HepG2 (cell line): ENCODE data around the gene C11orf71. TPM values are rescaled to one million over a fixed set of nuclear protein-coding genes. Genes with fewer than 3 reads are reported as not detected.

ENCODE experiments used
- ARID4A ChIP-seq: sonication (generic); formaldehyde crosslinking; IDR thresholded peaks from 2 replicates; pipeline ENCODE4 v1.5.0; 2020; ENCODE audit warnings: mild to moderate bottlenecking, missing genetic modification reagents, borderline replicate concordance
- CEBPB ChIP-seq: IDR thresholded peaks from 2 replicates; pipeline ENCODE4 v1.6.1; 2011; ENCODE audit warnings: low read depth, low read length, improper control_type of control experiment, borderline replicate concordance
- FOXA1 ChIP-seq, 2 experiments: fragments of 450-650 bp in 1 of 2; sonication (generic) in 1 of 2; formaldehyde crosslinking in 1 of 2; IDR thresholded peaks; 2 replicates each; pipeline versions ENCODE4 v1.4.0 to v1.6.1; 2016 to 2020; ENCODE audit warnings: missing genetic modification reagents in 1 of 2
- HIVEP1 ChIP-seq: sonication (generic); formaldehyde crosslinking; IDR thresholded peaks from 2 replicates; pipeline ENCODE4 v1.4.0; 2020; ENCODE audit warnings: mild to moderate bottlenecking, missing genetic modification reagents
- IRF2 ChIP-seq: IDR thresholded peaks from 2 replicates; pipeline ENCODE4 v1.6.1; 2018; ENCODE audit warnings: missing genetic modification reagents, missing compliant biosample characterization
- JDP2 ChIP-seq: sonication (generic); formaldehyde crosslinking; IDR thresholded peaks from 2 replicates; pipeline ENCODE4 v1.8.1; 2022; ENCODE audit warnings: missing genetic modification reagents, borderline replicate concordance
- NFRKB ChIP-seq: fragments of 450-650 bp; IDR thresholded peaks from 2 replicates; pipeline ENCODE4 v1.6.1; 2017
- PCBP2 ChIP-seq: fragments of 200-400 bp; formaldehyde crosslinking; optimal IDR thresholded peaks from 2 replicates; pipeline ENCODE3; 2018; ENCODE audit warnings: low read length, low read depth; ENCODE audit not compliant: poor library complexity, severe bottlenecking
- PHF20 ChIP-seq: sonication (generic); formaldehyde crosslinking; IDR thresholded peaks from 2 replicates; pipeline ENCODE4 v1.5.0; 2020; ENCODE audit warnings: mild to moderate bottlenecking, missing genetic modification reagents
- RFX5 ChIP-seq: IDR thresholded peaks from 2 replicates; pipeline ENCODE4 v1.6.1; 2011; ENCODE audit warnings: low read depth, low read length, improper control_type of control experiment
- SALL2 ChIP-seq: sonication (generic); formaldehyde crosslinking; IDR thresholded peaks from 2 replicates; pipeline ENCODE4 v1.8.1; 2023; ENCODE audit warnings: mild to moderate bottlenecking, missing genetic modification reagents, inconsistent platforms
- TAF15 ChIP-seq: fragments of 200-400 bp; formaldehyde crosslinking; IDR thresholded peaks from one replicate; pipeline ENCODE4 v1.6.1; 2018; ENCODE audit warnings: mild to moderate bottlenecking, low read depth, low read length; ENCODE audit not compliant: poor library complexity, severe bottlenecking
- TBP ChIP-seq: sonication (generic); formaldehyde crosslinking; IDR thresholded peaks from 2 replicates; pipeline ENCODE4 v1.5.0; 2020; ENCODE audit warnings: missing genetic modification reagents
- TBX2 ChIP-seq: sonication (generic); formaldehyde crosslinking; IDR thresholded peaks from 2 replicates; pipeline ENCODE4 v1.5.0; 2020; ENCODE audit warnings: missing genetic modification reagents, mild to moderate bottlenecking, borderline replicate concordance
- WIZ ChIP-seq: sonication (generic); formaldehyde crosslinking; IDR thresholded peaks from 2 replicates; pipeline ENCODE4 v1.5.1; 2020; ENCODE audit warnings: mild to moderate bottlenecking, missing genetic modification reagents
- ZBTB8A ChIP-seq: sonication (generic); formaldehyde crosslinking; IDR thresholded peaks from 2 replicates; pipeline ENCODE4 v1.4.0; 2020; ENCODE audit warnings: mild to moderate bottlenecking, low read depth, missing genetic modification reagents, borderline replicate concordance
- ZNF281 ChIP-seq: sonication (generic); formaldehyde crosslinking; IDR thresholded peaks from 2 replicates; pipeline ENCODE4 v1.4.0; 2020; ENCODE audit warnings: missing genetic modification reagents, borderline replicate concordance
- ZNF446 ChIP-seq: sonication (generic); formaldehyde crosslinking; IDR thresholded peaks from 2 replicates; pipeline ENCODE4 v1.5.0; 2020; ENCODE audit warnings: mild to moderate bottlenecking, missing genetic modification reagents
- ZNF749 ChIP-seq: sonication (generic); formaldehyde crosslinking; IDR thresholded peaks from 2 replicates; pipeline ENCODE4 v1.8.0; 2022; ENCODE audit warnings: mild to moderate bottlenecking, missing genetic modification reagents, moderate library complexity, borderline replicate concordance
- ZNF770 ChIP-seq: sonication (generic); formaldehyde crosslinking; IDR thresholded peaks from 2 replicates; pipeline ENCODE4 v1.5.0; 2020; ENCODE audit warnings: mild to moderate bottlenecking, missing genetic modification reagents
- ZNF792 ChIP-seq: IDR thresholded peaks from 2 replicates; pipeline ENCODE4 v1.6.1; 2016
- polyA plus RNA-seq, 8 experiments: library from polyadenylated mRNA; depleted of rRNA in 3 of 8; stranded (reverse) in 7 of 8; unstranded in 1 of 8; fragments of >200 nt; fragmentation: Illumina TruSeq in 4 of 8; extraction: Trizol in 4 of 8; gene quantifications; 2 replicates each; pipeline versions ENCODE4 v1.2.1 to v1.2.3, GENCODE V29; 2011 to 2016; ENCODE audit warnings: low read depth in 4 of 8, missing spikeins in 1 of 8, mixed read lengths in 1 of 8; ENCODE audit not compliant: insufficient read depth in 1 of 8
- total RNA-seq, 5 experiments: library from RNA; depleted of rRNA; stranded (reverse); fragments of >200 nt; fragmentation: Illumina TruSeq; extraction: Trizol; gene quantifications; 2 replicates each; pipeline ENCODE4 v1.2.3, GENCODE V29; 2016; ENCODE audit warnings: low read depth in 1 of 5

C11orf71 gene
- total and polyA plus RNA-seq, 2 of the 13 experiments (the other 11 are each of a cell fraction or from before 2014, with no cell fraction given) = 7.1 to 7.8 TPM

DNA sequence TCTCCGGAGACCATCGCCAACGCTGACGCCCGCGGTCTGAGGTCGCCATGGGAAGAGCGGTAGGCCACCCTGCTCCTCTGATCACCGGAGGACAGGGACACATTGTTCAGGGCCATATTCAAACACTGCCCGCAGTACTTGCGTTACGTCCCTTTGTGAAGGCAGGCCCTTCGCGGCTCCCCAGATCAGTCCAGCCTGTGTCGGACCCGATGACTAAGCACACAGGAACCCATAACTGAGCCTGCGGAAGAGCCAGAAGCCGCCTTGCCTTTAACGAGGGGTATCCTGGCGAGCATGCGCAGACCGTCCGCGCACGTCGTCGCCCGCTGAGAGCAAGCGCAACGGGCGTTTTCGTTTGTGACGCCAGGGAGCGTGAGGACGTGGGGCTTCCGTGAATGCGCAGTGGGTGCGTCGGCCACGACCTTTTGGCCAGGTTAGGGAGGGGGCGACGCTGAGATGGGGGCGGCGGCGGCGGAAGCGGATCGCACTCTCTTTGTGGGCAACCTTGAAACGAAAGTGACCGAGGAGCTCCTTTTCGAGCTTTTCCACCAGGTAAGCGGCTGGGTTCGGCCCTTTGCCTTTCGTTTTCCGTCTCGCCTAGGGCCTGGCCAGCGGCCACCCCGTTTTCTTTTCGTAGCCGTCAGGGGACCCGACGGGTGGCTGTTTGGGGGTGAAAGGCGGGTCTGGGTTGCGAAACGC lies at the start of gene C11orf71, which contains the start of gene RBM7 (continued):
- TF ChIP-seq ZNF770 (CRISPR knock-in tag) = 0 out of 2 replicates have a peak, but pooled peaks have one; percentile 26
- 0 out of 2 replicates have a peak, but pooled peaks have one; percentile 27 for TF ChIP-seq NFRKB
- no peak for TF ChIP-seq TBP (CRISPR knock-in tag)
- TF ChIP-seq ARID4A (CRISPR knock-in tag) = peak; percentile 92; the same call in 1 of the 2 replicates
- no peak for TF ChIP-seq JDP2 (CRISPR knock-in tag)
- peak; percentile 81 for TF ChIP-seq SALL2 (CRISPR knock-in tag)
- peak; percentile 92 for TF ChIP-seq HIVEP1 (CRISPR knock-in tag)
- TF ChIP-seq WIZ (CRISPR knock-in tag) = 0 out of 2 replicates have a peak, but pooled peaks have one; percentile 61
- no peak; the same call in 1 of the 2 replicates for TF ChIP-seq ZNF446
- TF ChIP-seq ZNF792 (CRISPR knock-in tag) = peak; percentile 37
- TF ChIP-seq ZNF749 = no peak
- peak; percentile 83 for TF ChIP-seq PHF20 (CRISPR knock-in tag)
- peak; percentile 88; the same call in 1 of the 2 replicates for TF ChIP-seq CEBPB
- 0 out of 2 replicates have a peak, but pooled peaks have one; percentile 24 for TF ChIP-seq RFX5
- TF ChIP-seq IRF2 (CRISPR knock-in tag) = peak; percentile 90
- peak; percentile 87 for TF ChIP-seq TBX2
- TF ChIP-seq FOXA1 (IDR thresholded peaks at IDR 0.05) = no peak
- TF ChIP-seq FOXA1 (CRISPR knock-in tag; IDR thresholded peaks at IDR 0.05) = 0 out of 2 replicates have a peak, but pooled peaks have one; percentile 25
- TF ChIP-seq TAF15 = no peak
- peak; percentile 27; the same call in 1 of the 2 replicates for TF ChIP-seq ZNF281 (CRISPR knock-in tag)
- no peak for TF ChIP-seq PCBP2
- TF ChIP-seq ZBTB8A (CRISPR knock-in tag) = no peak
